Measurements from ENCODE around the gene ARR3. TPM values are rescaled to one million over a fixed set of nuclear protein-coding genes. Genes with fewer than 3 reads are reported as not detected.
"Not testable (repeated sequence)": the region's sequence is repeated elsewhere in the genome, so short reads cannot be mapped to it uniquely, and the experiment has no call there.

ARR3 gene
- total RNA-seq, 1 donor from 2014 or later = not detected

- H3K9me3 Mint-ChIP-seq (ENCODE audit: unreplicated experiment) = no peaks in the 10 kb centered on the region
- H3K27me3 Mint-ChIP-seq (ENCODE audit: unreplicated experiment) = no peaks in the 10 kb centered on the region
- no peak within 1 kb of the TSS for H3K27ac Mint-ChIP-seq (ENCODE audit: unreplicated experiment)
Observed at GRCh38 chrX:70234355-70234754, 33.8 kb upstream of the ARR3 start, which contains the start of gene AWAT1. TSS of gene AWAT1 (plus strand) at chrX:70234655. CDS start at chrX:70234696, 41 bp downstream.

GRCh38 chrX:70240751-70241150 lies 27.4 kb upstream of the ARR3 start:
- H3K4me1 Mint-ChIP-seq (ENCODE audit: unreplicated experiment) = peaks cover 3% of the 10 kb centered on the region
- H3K9me3 Mint-ChIP-seq (ENCODE audit: unreplicated experiment) = no peaks in the 10 kb centered on the region
- TF ChIP-seq, protein P1, sequence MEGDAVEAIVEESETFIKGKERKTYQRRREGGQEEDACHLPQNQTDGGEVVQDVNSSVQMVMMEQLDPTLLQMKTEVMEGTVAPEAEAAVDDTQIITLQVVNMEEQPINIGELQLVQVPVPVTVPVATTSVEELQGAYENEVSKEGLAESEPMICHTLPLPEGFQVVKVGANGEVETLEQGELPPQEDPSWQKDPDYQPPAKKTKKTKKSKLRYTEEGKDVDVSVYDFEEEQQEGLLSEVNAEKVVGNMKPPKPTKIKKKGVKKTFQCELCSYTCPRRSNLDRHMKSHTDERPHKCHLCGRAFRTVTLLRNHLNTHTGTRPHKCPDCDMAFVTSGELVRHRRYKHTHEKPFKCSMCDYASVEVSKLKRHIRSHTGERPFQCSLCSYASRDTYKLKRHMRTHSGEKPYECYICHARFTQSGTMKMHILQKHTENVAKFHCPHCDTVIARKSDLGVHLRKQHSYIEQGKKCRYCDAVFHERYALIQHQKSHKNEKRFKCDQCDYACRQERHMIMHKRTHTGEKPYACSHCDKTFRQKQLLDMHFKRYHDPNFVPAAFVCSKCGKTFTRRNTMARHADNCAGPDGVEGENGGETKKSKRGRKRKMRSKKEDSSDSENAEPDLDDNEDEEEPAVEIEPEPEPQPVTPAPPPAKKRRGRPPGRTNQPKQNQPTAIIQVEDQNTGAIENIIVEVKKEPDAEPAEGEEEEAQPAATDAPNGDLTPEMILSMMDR (IDR thresholded peaks at IDR 0.05; ENCODE audit: unreplicated experiment) = no peak
- DNase-seq (ENCODE audit: low spot score) = no peak
- H3K27ac Mint-ChIP-seq (ENCODE audit: unreplicated experiment) = no peak overlapping the region
- H3K36me3 Mint-ChIP-seq (ENCODE audit: low read depth, unreplicated experiment) = no peaks in the 10 kb centered on the region
- no peaks in the 10 kb centered on the region for H3K27me3 Mint-ChIP-seq (ENCODE audit: unreplicated experiment)
- no peak overlapping the region for H3K4me3 Mint-ChIP-seq (ENCODE audit: unreplicated experiment)

More at GRCh38 chrX:70234355-70234754, 33.8 kb upstream of the ARR3 start, which contains the start of gene AWAT1:
- DNase-seq (ENCODE audit: low spot score) = no peak
- TF ChIP-seq, protein P1 (IDR thresholded peaks at IDR 0.05; ENCODE audit: unreplicated experiment) = no peak
- H3K36me3 Mint-ChIP-seq (ENCODE audit: low read depth, unreplicated experiment) = no peaks in the 10 kb centered on the region
- peaks cover 3% of the 10 kb centered on the region for H3K4me1 Mint-ChIP-seq (ENCODE audit: unreplicated experiment)
- no peak within 1 kb of the TSS for H3K4me3 Mint-ChIP-seq (ENCODE audit: unreplicated experiment)

DNA sequence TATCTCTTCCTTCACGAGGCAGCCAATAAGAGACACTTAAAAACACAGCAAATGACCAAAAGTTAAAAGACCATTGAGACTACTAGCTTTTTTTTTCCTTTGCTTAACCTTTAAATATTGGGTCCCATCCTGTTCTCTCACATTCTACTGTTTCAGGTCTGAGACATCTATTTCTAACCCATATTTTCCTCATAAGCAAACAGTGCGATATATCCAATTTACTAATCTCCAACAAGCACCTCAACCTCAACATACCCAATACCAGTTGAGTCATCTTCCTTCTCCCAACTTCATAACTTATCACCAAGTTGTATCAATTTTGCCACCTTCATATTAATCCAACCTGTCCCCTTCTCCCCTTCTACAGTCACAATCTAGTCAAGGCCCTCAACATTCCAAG lies 26.6 kb upstream of the ARR3 start:
- Mint-ChIP-seq H3K27ac (ENCODE audit: unreplicated experiment) (no peak overlapping the region), H3K9me3 (ENCODE audit: unreplicated experiment) (no peaks in the 10 kb centered on the region), H3K4me1 (ENCODE audit: unreplicated experiment) (peaks cover 3% of the 10 kb centered on the region), H3K4me3 (ENCODE audit: unreplicated experiment) (no peak overlapping the region), H3K27me3 (ENCODE audit: unreplicated experiment) (no peaks in the 10 kb centered on the region), H3K36me3 (ENCODE audit: low read depth, unreplicated experiment) (no peaks in the 10 kb centered on the region)
- DNase-seq (ENCODE audit: low spot score) = no peak
- TF ChIP-seq, protein P1 (IDR thresholded peaks at IDR 0.05; ENCODE audit: unreplicated experiment) = no peak

GRCh38 chrX:70243601-70244000 lies 24.5 kb upstream of the ARR3 start:
- not testable (repeated sequence) for H3K36me3 Mint-ChIP-seq (ENCODE audit: low read depth, unreplicated experiment); H3K27ac Mint-ChIP-seq (ENCODE audit: unreplicated experiment); H3K9me3 Mint-ChIP-seq (ENCODE audit: unreplicated experiment); DNase-seq (ENCODE audit: low spot score); H3K4me1 Mint-ChIP-seq (ENCODE audit: unreplicated experiment); H3K4me3 Mint-ChIP-seq (ENCODE audit: unreplicated experiment); H3K27me3 Mint-ChIP-seq (ENCODE audit: unreplicated experiment)

DNA sequence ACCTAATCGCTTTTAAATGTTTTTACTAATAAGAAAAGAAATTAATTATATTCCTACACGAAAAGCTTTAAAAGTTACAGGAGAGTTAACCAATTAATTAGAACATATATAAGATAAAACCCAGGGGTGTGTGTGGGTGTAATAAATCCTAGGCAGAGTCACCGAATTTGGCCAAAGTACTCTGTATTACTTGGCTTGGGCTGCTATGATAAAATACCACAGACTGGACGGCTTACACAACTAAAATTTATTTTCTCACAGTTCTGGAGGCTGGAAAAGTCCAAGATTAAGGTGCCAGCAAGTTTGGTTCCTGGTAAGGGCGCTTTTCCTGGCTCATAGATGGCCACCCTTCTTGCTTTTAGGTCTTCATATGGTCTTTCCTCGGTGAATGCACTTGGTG lies 23.3 kb upstream of the ARR3 start:
- TF ChIP-seq, protein P1 (IDR thresholded peaks at IDR 0.05; ENCODE audit: unreplicated experiment) = no peak
- Mint-ChIP-seq H3K27ac (ENCODE audit: unreplicated experiment) (no peak overlapping the region), H3K36me3 (ENCODE audit: low read depth, unreplicated experiment) (no peaks in the 10 kb centered on the region), H3K4me3 (ENCODE audit: unreplicated experiment) (no peak overlapping the region), H3K4me1 (ENCODE audit: unreplicated experiment) (no peaks in the 10 kb centered on the region), H3K27me3 (ENCODE audit: unreplicated experiment) (no peaks in the 10 kb centered on the region), H3K9me3 (ENCODE audit: unreplicated experiment) (no peaks in the 10 kb centered on the region)
- no peak for DNase-seq (ENCODE audit: low spot score)

All from endothelial cell (in vitro differentiated cells).